Glomerular visceral epithelial cell (primary cell): ENCODE measurements around the gene SHB.

Source experiments
- DNase-seq: peaks from one replicate; pipeline ENCODE4 v3.0.0-alpha.2; 2016; ENCODE audit errors: extremely low spot score

Gene SHB

DNA sequence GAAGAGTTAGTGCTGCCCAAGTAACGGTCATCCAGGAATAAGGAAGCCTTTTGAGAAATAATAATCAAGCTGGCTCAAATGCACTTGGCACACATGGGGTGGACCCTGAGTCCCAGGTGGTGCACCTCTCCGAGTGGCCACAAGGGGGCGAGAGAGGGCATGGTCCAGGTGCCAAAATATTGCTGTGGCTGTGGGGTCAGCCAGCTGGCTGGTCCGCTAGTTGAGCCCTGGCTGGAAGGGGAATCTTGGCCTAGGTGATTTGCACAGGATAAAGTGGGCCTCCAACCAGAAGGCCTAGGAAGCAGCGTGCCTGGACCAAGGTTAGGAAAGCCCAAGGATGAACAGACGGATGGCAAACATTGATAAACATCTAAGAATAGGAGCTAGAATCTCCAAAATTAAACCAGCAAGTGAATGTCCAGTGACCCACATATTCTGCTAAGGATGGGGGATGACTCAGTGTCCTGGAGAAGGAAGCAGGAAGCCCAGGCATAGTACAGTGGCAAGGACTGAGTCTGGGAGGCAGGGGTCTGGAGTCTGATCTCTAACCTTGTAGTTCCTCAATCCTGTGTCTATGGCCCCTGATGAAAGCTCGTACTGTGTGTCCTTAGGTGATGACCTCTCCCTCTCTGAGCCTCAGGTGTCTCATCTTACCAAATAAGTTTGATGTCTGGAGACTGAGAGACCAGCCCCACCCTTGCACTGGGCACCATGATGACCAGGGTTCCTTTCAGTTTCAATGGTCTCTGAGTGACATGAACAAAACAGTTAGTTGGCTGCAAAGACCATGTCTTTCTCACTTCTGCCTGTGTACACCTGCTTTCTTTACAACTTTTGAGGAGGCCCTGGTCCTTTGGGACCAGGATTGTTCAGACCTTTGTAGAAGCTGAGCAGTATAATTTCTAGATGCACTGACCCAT, 19.2 kb upstream of the SHB start:
- peak; percentile 66 for DNase-seq

GRCh38 chr9:38086496-38086895, 17.5 kb upstream of the SHB start:
- DNase-seq = no peak

- DNase-seq = no peak
Observed at GRCh38 chr9:38085308-38085707, 16.3 kb upstream of the SHB start.

DNA sequence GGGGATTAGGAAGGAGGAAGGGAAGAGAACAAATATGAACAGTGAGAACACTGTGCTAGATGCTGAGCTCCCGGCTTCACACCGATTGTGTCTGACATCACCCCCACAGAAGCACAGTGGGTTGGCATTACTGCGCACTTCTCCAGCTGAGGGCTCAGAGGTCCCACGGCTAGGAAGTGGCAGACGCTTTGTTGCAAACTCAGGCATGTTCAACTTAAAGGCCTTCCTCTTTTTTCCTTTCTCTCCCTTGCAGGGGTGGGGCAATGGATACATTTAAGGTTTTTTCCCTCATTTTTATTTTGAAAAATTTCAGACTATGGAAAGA, 15.5 kb upstream of the SHB start:
- no peak for DNase-seq

GRCh38 chr9:38083858-38084555, 15.0 kb upstream of the SHB start:
- DNase-seq = peak; percentile 28

- no peak for DNase-seq
Observed at GRCh38 chr9:38082446-38083287, 13.6 kb upstream of the SHB start.

DNA sequence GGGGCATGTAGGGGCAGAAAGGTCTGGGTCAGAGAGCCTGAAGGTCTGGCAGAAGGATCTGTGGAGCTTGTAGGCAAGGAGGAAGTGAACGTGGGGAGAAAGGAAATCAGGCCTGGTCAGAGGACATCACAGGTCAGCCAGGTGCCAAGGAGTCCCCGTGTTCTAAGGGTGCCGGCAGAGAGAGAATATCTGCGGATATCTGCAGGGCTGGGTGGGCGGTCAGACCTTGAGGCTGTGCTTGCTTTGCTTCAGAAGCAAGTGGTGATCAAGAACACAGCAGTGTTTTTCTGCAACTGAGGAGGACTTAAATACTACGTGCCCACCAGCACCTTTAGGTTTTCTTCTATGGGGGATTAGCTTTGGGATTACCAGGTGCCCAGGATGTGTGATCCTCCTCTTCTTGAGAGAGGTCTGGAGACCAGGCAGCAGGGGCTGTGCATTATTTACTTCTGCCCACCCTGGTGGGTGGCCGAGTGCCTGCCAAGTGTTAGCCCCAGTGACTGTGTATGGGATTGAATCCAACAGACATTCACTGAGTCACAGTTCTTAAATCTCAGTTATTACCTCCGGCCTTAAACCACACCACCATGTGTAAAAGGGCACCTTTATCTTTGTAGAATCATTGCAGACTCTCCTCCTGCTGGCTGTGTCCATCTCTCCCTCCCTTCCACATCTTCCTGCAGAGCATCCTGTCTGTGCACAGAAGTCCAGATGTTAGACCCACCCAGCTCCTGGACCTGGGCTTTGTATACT, 12.5 kb upstream of the SHB start:
- DNase-seq = no peak

DNA sequence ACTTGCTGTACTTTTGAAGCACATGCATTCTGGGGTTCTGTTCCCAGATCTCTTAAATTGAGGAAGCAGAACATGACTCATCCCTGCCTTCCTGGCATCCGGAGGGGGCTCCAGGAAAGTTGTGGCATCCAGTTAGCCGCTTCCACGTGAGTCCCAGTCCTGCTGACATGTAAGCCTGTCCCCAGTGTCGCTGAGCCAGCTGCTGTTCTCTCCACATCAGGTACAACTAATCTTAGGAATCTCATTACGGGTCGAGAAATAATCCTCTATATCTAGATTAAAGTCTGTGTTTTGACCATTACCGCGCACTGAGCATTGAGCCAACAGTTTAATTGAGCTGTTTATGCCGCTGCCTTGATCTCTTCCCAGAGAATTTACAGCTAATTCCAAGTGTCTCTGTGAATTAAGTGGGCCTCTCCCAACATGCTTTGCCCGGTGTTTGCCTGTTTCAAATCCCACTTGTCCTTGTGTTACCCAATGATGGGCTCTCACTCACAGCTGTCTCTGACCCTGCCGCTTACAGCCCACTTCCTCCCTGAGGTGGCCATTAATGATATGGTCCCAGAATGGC, 10.5 kb upstream of the SHB start:
- DNase-seq = no peak

- DNase-seq = no peak
Observed at GRCh38 chr9:38075272-38075671, 6.2 kb upstream of the SHB start.

DNA sequence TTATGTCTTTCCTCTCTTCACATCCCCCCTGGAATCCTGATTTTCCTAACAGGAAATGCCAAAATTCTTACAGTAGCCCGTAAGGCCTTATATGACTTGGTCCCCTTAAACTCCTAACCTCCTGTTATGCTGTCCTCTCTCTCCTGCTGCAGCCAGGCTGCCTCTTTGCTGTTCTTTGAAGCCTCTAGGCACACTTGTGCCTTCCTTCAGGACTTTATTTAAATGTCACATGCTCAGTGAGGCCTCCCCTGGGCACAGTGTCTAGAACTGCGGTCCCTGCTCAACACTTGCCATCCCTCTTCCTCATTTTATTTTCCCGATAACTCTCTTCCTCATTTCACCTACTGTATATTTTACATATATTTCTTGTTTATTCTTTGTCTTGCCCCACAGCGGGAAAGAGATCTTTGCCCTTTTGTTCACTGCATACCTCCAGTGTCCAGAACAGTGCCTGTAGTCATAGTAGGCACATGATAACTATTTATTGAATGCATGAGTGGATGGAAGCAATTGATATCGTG, 5.5 kb upstream of the SHB start:
- no peak for DNase-seq

DNA sequence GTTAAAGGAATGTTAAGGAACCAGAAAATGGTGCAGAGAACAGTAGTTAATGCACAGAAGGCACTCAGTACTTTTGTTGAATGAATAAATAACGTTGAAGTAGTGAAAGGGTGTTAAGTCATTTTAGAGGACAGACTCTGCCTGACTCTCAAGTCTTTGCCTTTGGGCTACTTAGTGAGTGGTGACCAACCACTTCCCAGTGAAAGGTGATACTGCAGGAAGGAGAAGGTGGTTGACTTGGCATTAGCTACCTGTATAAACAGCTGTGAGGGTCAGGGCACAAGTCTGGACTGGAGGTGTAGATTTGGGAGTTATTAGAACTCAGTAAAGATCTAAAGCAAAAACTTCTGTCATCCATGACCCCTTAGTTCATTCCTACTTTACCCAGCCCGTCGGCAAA, 4.9 kb upstream of the SHB start:
- no peak for DNase-seq

GRCh38 chr9:38071470-38072134, 2.6 kb upstream of the SHB start:
- no peak for DNase-seq

DNA sequence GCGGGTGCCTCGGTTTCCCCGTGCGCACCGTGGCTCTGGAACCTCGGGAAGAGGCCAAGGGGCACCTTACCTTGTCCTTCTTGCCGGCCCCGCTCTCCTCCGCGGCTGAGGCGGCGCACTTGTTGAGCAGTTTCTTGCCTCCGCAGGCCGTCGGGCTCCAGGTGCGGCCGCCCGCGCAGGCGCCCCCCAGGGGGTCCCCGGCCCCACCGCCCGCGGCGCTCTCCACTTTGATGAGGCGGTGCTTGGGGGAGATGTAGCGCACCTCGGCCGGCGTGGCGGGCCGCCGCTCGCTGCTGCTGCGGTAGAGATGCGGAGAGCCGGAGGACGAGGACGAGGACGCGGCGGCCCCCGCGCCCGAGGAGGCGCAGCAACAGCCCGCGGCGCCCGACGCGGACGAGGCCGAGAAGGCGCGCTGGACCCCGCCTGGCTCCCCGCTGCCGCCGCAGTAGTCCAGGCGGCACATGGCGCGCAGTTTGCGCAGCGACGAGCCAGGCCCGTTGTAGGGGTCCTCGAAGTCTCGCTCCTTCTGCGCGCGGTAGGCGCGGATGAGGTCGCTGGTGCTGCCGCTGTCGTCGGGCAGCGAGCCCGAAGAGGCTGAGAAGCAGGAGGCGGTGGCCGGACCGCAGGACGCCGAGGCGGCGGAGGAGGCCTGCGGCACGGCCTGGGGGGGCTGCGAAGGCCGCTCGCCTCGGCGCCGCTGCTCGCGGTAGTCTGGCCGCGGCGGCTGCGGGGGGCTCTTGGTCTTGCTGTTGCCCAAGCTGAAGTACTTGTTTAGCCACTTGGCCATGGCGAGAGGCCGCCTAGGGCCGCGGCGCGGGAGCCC, 957 bp downstream of the SHB start:
- DNase-seq = no peak

- peak; percentile 47 for DNase-seq
Observed at GRCh38 chr9:38066914-38067858, 1.8 kb downstream of the SHB start.

DNA sequence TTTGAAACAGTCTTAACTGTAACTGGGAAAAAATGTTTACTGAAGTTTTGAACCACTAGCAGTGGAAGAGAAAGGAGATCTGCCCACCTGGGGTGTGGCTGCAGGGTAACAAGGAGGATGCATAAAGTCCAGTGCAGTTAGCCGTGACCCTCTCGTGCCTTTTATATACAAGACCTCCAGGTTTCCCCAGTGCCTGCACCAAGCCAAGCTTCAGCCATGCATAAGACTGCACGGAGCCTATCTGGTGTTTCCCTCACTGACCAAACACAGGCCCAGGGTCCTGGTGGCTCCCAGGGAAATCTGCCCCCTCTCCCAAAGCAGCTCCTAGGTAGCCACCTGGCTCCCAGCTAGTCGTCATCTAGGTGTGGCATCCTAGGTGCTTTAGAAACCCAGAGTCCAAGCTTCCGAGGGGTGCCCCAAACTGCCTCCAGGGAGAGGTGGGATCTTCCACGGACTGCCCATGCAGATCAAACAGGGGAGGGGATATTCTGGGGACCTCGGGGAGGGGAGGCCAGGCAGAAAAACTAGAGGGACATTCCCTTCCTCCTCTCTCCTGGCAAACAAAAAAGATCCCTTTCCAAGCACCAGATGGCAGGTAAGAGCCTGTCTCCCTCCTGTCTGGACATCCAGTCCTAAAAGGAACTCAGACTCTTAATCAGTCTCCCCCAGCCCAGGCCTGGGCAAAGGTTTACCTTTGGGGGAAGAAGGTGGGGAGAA, 2.7 kb downstream of the SHB start:
- DNase-seq = peak; percentile 51

DNA sequence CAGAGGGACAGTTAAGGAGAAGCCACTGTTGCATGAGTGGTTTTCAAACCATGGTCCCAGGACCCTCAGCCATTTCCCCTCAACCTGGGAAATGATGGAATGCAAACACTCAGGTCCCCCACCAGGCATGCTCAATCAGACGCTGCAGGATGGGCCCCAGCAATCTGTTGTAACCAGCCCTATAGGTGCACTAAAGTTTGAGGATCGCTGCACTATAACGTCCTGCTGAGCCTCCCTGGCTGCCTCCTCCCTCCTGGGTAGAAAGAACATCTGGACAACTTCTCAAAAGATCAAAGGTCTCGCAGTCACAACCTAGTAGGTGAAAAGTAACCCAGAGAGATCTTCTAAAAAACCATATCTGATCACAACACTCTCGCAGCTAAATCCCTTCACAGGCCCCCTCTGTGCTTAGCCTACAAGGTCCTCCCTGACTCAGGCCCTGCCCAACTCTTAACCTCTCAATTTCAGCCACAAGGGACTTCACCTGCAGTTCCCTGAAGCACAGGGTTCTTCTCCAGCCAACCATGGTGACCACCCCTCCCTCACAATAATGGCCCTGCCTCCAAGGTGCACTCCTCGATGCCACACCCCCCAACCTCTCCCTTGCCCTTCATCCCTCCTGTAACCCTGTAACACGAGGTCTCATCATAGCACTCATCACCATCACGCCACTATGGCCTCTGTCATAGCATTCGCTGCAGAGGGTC, 3.5 kb downstream of the SHB start:
- DNase-seq = no peak

GRCh38 chr9:38064842-38065368, 4.1 kb downstream of the SHB start:
- DNase-seq = no peak
